ENCODE measurements around the gene ABCA2.
A peak's percentile ranks its signal among the peaks of the same experiment; 100 is the strongest.
"Not testable (repeated sequence)": the region's sequence is repeated elsewhere in the genome, so short reads cannot be mapped to it uniquely, and the experiment has no call there.

ABCA2 gene

GRCh38 chr9:137044502-137045177, 16.6 kb upstream of the ABCA2 start:
- no peak for DNase-seq

- no peak for DNase-seq
These were observed 16.0 kb upstream of the ABCA2 start for GRCh38 chr9:137044037-137044436.

GRCh38 chr9:137042751-137043727, 15.0 kb upstream of the ABCA2 start:
- DNase-seq: no peak

- DNase-seq: no peak
These were observed 13.1 kb upstream of the ABCA2 start for GRCh38 chr9:137041124-137041523.

GRCh38 chr9:137040568-137040967, 12.5 kb upstream of the ABCA2 start:
- DNase-seq: no peak

GRCh38 chr9:137039611-137040366, 11.8 kb upstream of the ABCA2 start:
- no peak for DNase-seq

GRCh38 chr9:137038916-137039315, 10.9 kb upstream of the ABCA2 start:
- DNase-seq: no peak

- DNase-seq: no peak
These were observed 9.4 kb upstream of the ABCA2 start for GRCh38 chr9:137037483-137037882.

GRCh38 chr9:137037035-137037434, 9.0 kb upstream of the ABCA2 start:
- DNase-seq: no peak

- DNase-seq: no peak
These were observed 7.9 kb upstream of the ABCA2 start for GRCh38 chr9:137035937-137036336.

GRCh38 chr9:137035507-137035834, 7.4 kb upstream of the ABCA2 start:
- DNase-seq: no peak

- DNase-seq: peak; percentile 85 to 86
These were observed 6.9 kb upstream of the ABCA2 start for GRCh38 chr9:137034709-137035506.

- DNase-seq: no peak
These were observed 6.1 kb upstream of the ABCA2 start for GRCh38 chr9:137034039-137034708.

- not testable (repeated sequence) for DNase-seq
These were observed 5.4 kb upstream of the ABCA2 start for GRCh38 chr9:137033481-137033880.

GRCh38 chr9:137032858-137033257, 4.8 kb upstream of the ABCA2 start:
- no peak for DNase-seq

- no peak for DNase-seq
These were observed 4.0 kb upstream of the ABCA2 start, which contains the start of gene FUT7 for GRCh38 chr9:137031904-137032640. Gene FUT7, minus strand, starts transcription at chr9:137032088. Its CDS starts 97 bp downstream, at chr9:137031991.

GRCh38 chr9:137030538-137031527, 2.8 kb upstream of the ABCA2 start:
- peak; percentile 13 to 37 for DNase-seq

GRCh38 chr9:137030006-137030405, 2.0 kb upstream of the ABCA2 start:
- DNase-seq: no peak

GRCh38 chr9:137029058-137029936, 1.3 kb upstream of the ABCA2 start:
- peak; percentile 66 to 76 for DNase-seq

All from activated CD4-positive, alpha-beta T cell treated with anti-CD3 and anti-CD28 coated beads for 4 hours (primary cell).